Spleen (tissue), 7 donors: ENCODE results near the gene MYO10.

Experiments used
- POLR2A ChIP-seq, 3 donors: fragments of 450-650 bp; IDR thresholded peaks; one replicate each; pipeline ENCODE4 v1.5.1; 2017; ENCODE audit warnings: antibody characterized with exemption in 3 of 3, mild to moderate bottlenecking in 1 of 3
- TF ChIP-seq, protein P1 (sequence below), 11 experiments: fragments of 200-600 bp in 7 of 11; fragments of 450-650 bp in 4 of 11; sonication (generic) in 4 of 11; IDR thresholded peaks in 8 of 11; conservative IDR thresholded peaks in 3 of 11; 1 replicate in 7 of 11; 2 replicates in 4 of 11; pipeline versions ENCODE4 v1.4.0 to v1.8.0; 2016 to 2021; ENCODE audit warnings: antibody characterized with exemption in 11 of 11, inconsistent platforms in 4 of 11, mild to moderate bottlenecking in 1 of 11
- donor health status: DM: no; HTN: no; CAD: no; lungs with moderate emphysema.
- donor health status: DM: no; HTN: no; CAD: no.
- donor health status: DM: no; HTN: no; CAD: no.

DNA sequence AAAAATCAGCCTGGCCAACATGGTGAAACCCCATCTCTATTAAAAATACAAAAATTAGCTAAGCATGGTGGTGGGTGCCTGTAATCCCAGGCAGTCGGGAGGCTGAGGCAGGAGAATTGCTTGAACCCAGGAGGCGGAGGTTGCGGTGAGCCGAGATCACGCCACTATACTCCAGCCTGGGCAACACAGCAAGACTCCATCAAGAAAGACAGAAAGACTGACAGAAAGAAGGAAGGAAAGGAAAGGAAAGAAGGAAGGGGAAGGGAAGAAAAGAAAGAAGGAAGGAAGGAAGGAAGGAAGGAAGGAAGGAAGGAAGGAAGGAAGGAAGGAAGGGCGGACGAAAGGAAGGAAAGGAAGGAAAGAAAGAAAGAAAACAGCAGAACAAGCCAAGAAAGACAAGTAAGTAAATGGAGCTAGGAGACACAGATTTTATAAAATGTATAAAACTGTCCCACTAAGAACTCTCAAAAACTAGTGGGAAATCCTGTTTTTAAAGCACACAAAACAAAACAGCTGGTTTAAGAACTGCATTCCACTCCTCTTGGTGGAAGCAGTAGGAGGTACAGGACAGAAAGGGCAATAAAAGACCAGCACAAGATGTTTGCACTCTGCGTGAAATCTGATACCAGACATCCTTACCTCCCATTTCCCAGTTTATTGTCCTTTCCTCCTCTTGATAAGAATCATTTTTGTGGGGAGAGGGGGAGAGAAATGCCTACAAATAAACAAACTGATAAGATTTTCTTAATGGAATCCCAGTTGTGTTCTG lies 46.7 kb downstream of the MYO10 start:
- TF ChIP-seq, protein P1, sequence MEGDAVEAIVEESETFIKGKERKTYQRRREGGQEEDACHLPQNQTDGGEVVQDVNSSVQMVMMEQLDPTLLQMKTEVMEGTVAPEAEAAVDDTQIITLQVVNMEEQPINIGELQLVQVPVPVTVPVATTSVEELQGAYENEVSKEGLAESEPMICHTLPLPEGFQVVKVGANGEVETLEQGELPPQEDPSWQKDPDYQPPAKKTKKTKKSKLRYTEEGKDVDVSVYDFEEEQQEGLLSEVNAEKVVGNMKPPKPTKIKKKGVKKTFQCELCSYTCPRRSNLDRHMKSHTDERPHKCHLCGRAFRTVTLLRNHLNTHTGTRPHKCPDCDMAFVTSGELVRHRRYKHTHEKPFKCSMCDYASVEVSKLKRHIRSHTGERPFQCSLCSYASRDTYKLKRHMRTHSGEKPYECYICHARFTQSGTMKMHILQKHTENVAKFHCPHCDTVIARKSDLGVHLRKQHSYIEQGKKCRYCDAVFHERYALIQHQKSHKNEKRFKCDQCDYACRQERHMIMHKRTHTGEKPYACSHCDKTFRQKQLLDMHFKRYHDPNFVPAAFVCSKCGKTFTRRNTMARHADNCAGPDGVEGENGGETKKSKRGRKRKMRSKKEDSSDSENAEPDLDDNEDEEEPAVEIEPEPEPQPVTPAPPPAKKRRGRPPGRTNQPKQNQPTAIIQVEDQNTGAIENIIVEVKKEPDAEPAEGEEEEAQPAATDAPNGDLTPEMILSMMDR (IDR thresholded peaks at IDR 0.05 in 8 of 11, conservative IDR thresholded peaks at IDR 0.05 in 3 of 11) = no peak
- TF ChIP-seq POLR2A (IDR thresholded peaks at IDR 0.05) = no peak
